GM08714 (cell line): ENCODE measurements around the gene LGALS14.
"Not testable (repeated sequence)": the region's sequence is repeated elsewhere in the genome, so short reads cannot be mapped to it uniquely, and the experiment has no call there.

Experiments
- H3K4me3 ChIP-seq: fragments of 200-500 bp; sonication (Bioruptor generic); 2 replicates; pipeline ENCODE4 v1.5.1; 2014; ENCODE audit warnings: mild to moderate bottlenecking, low read length, inconsistent platforms
- ZNF274 ChIP-seq: IDR thresholded peaks from 2 replicates; pipeline ENCODE4 v1.6.1; 2012; ENCODE audit warnings: mild to moderate bottlenecking, low read depth, low read length

LGALS14 gene

DNA sequence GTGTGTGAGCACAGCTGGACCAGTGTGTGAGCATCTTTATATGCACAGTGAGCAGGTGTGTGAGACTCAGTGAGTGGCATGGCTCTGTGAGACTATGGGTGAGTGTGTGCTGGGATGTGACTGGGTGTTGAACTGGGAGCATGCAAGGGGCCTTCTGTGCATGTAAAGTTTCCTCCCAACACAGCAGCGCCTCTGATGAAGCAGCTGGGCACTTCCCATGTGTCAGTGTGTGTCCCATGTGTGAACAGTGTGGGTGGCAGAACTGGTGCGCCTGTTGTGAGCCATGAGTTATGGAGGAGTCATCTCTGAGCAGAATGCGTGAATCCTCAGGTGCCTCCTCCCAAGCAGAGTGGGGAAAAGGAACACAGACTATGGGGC, 24.5 kb upstream of the LGALS14 start:
- no peak for TF ChIP-seq ZNF274

DNA sequence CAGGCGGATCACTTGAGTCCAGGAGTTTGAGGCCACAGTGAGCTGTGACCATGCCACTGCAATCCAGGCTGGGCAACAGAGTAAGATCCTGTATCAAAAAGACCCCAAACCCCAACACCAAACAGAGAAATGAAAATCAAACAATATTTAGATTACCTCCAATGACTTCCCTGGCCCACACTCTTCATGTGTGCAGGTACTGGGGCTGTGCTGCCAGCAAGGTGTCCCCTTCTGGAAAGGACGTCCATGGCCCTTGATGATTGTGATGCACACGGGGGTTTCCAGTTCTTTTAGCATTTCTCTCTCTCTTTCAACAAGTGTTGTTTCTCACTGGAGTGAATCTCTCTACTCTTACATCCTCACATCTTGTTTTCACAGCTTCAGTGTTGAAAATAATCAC, 23.7 kb upstream of the LGALS14 start:
- no peak overlapping the region; the same call in 1 of the 2 replicates for H3K4me3 ChIP-seq

More for the DNA sequence above, 24.5 kb upstream of the LGALS14 start:
- H3K4me3 ChIP-seq, result peak overlapping the region; percentile 54; the same call in 1 of the 2 replicates

DNA sequence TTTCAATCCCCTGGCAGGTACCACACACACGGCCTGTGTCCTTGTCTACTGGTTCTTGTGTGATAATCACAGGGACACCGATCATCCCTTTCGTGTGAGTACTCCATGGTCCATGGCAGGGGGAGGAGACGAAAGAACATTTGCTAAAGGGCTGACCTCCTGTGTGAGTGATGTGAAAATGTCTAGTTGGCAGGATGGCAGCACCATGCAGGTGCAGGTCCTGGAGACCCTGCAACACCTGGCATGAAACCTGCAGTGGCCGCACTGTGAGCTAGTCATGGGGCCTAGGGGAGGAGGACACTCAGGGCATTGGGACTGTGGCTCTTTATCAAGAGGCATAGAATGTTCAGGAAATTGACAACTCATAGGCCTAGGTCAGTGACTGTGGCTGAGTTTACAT, 22.9 kb upstream of the LGALS14 start:
- no peak overlapping the region for H3K4me3 ChIP-seq
- no peak for TF ChIP-seq ZNF274

More for the DNA sequence above, 23.7 kb upstream of the LGALS14 start:
- no peak for TF ChIP-seq ZNF274

DNA sequence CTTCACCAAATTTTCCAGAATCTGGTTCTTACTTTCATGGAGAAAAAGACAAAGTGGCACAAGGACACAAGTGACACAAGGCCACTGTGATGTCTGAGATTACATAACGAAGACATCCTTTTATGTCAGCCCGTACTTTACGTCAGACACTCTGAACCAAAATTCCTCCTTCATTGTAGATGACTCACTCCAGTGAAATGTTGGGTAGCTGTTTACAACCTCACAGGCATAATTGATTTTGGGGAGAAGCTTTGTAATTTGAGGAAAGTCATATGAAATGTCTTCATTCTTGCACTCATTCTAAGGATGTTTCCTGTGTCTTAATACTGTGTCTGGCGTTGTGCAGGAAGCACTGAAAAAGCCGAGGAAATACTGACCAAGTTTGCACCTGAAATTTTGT, 20.0 kb upstream of the LGALS14 start:
- TF ChIP-seq ZNF274, result no peak
- no peak overlapping the region for H3K4me3 ChIP-seq

DNA sequence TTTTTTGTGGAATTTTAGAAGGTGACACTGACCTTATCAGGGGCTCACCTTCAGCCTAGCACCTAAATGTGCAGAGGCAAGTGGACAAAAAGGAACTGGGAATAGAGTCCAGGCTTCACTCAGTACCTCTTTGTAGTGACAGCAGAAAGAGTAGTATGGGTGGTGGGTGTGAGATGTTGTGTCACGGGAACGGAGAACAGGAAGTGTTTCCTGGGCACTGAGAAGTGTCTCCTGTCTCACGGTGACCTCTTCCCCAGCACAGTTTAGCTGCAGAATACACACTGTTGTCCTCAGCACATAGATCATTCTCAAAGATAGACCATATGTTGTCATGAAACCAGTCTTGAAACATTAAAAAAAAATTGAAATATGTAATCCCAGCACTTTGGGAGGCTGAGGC, 17.5 kb upstream of the LGALS14 start:
- no peak for TF ChIP-seq ZNF274
- H3K4me3 ChIP-seq, result no peak overlapping the region

DNA sequence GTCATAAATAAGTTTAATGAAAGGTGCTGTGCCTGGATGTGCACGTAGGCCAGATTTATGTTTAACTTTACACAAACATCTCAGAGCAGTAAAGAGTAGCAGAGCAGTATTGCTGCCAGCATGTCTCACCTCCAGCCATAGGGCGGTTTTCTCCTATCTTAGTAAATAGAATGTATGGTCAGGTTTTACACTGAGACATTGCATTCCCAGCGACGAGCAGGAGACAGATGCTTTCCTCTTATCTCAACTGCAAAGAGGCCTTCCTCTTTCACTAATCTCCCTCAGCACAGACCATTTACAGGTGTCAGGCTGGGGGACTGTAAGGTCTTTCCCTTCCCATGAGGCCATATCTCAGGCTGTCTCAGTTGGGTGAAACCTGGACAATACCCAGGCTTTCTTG, 15.6 kb upstream of the LGALS14 start:
- H3K4me3 ChIP-seq, result not testable (repeated sequence)

DNA sequence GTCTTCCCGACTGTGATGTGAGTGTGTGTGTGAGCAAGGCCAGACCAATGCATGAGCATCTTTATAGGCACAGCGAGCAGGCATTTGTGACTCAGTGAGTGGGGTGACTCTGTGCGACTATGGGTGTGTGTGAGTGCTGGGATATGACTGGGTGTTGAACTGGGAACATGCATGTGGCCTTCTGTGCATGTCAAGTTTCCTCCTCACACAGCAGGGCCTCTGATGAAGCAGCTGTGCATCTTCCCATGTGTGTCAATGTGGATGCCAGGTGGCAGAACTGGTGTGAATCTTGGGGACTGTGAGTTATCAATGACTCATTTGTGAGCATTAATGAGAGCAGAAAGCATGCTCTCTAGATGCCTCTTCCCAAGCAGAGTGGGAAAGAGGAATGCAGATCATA, 12.1 kb upstream of the LGALS14 start:
- H3K4me3 ChIP-seq, result no peak overlapping the region
- TF ChIP-seq ZNF274, result no peak

DNA sequence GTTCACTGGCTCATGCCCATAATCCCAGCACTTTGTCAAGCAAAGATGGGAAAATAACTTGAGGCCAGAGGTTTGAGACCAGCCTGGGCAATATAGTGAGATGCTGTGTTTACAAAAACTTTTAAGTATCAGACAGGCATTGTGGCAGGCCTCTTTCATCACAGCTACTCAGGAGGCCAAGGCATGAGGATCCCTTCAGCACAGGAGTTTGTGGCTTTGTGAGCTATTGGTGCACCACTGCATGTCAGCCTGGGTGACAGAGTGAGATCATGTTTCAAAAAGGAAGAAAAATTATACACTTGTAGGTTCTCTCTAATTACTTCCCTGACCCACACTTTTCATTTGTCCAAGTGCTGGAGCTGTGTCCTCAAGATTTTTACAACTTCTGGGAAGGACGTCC, 11.5 kb upstream of the LGALS14 start:
- no peak overlapping the region for H3K4me3 ChIP-seq

DNA sequence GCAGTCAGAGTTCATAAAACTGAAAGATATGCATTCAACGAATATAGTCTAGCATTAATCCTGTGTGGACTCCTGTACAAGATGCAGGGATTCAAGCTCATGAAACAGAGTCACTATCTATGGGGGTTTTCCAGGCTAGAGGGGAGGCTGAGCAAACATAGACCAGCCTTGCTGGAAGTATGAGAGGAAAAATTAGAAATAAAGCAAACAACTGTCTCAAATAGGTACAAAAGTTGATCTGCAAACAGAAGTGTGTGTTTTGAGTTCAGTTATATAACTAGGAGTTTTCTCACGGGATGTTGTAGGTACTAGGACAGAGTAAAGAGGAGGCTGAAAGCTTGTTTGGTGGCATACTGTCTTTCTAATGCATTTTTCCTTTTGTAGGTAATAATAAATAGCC, 8.5 kb upstream of the LGALS14 start:
- no peak for TF ChIP-seq ZNF274
- no peak overlapping the region for H3K4me3 ChIP-seq

More for the DNA sequence above, 11.5 kb upstream of the LGALS14 start:
- TF ChIP-seq ZNF274, result no peak

DNA sequence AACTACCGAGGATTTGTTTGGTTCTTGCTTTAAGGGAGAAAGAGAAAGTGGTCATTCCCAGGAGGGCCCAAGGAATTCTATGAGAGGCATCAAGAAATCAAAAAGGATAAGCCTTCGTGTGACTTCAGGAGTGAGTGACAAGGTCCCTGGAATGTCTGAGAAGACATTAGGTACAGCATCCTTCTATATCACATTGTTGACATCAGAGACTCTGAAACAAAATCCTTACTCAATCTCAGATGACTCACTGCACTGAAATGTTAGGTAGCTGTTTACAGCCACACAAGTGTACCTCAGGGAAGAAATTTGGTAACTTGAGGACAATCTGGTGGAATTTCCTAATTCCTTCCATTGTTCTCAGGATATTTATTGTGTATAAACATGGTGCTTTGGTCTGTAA, 7.9 kb upstream of the LGALS14 start:
- TF ChIP-seq ZNF274, result no peak
- H3K4me3 ChIP-seq, result no peak overlapping the region

DNA sequence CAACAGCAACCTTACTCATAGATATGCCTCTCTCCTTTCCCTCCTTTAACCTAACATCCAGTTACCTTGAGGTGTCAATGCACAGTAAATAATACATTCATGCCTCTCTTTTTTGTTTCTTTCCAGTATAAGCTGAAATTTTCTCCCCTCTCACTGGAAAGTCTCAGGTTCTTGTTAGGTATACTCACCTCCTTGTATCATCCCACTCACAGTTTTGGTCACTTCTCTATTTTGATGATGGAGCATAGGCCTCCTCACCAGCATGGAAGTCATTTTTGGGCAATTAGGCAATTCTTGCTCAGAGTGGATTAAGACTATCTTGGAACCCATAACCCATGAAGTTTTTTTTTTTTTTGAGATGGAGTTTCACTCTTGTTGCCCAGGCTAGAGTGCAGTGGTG, 5.7 kb upstream of the LGALS14 start:
- H3K4me3 ChIP-seq, result no peak overlapping the region
- TF ChIP-seq ZNF274, result no peak

DNA sequence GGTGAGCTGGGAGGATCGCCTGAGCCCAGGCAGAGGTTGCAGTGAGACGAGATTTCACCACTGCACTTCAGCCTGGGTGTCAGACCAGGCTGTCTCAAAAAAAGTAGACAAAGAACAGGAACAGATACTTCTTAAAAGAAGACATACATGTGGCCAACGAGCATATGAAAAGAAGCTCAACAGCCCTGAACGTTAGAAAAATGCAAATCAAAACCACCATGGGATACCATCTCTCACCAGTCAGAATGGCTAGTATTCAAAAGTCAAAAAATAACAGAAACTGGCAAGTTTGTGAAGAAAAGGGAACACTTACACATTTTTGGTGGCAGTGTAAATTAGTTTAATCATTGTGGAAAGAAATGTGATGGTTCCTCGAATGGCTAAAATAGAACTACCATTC, 3.0 kb upstream of the LGALS14 start:
- TF ChIP-seq ZNF274, result no peak
- H3K4me3 ChIP-seq, result no peak overlapping the region

DNA sequence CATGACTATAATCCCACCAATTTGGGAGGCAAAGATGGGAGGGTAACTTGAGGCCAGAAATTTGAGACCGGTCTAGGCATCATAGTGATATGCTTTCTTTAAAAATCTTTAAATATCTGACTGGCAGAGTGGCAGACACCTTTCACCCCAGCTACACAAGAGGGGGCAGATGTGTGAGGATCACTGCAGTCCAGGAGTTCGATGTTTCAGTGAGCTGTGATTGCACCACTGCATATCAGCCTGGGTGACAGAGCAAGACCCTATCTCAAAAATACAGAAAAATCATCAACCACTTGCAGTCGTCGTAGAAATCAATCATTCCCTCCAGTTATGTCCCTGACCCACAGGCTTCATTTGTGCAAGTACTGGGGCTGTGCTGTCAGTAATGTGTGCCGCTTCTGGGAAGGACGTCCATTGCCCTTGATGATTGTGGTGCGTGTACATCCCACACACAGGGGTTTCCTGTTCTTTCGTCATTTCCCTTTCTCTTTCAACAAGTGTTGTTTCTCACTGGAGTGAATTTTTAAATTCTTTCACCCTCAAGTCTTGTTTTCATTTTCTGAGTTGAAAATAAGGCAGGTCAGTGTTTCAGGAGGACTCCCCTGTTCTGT, 1.4 kb downstream of the LGALS14 start:
- TF ChIP-seq ZNF274, result no peak
- no peak overlapping the region for H3K4me3 ChIP-seq

DNA sequence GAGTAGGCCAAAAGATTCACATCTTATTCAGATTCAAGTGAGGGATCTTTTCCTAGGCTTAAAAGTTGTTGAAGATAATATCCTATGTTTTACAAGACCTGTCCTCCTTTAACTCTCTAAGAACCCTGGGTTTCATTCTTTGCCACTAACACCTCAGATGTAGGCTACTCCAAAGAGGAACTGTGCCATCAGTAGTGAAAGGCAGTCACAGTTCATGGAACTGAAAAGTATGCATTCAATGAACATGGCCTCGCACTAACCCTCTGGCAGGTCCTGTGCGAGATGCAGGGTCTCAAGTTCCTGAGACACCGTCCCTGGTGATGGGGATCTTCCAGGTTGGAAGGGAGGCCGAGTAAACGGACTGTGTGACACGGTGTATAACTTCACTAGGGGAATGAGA, 4.3 kb downstream of the LGALS14 start:
- no peak overlapping the region for H3K4me3 ChIP-seq
- no peak for TF ChIP-seq ZNF274

DNA sequence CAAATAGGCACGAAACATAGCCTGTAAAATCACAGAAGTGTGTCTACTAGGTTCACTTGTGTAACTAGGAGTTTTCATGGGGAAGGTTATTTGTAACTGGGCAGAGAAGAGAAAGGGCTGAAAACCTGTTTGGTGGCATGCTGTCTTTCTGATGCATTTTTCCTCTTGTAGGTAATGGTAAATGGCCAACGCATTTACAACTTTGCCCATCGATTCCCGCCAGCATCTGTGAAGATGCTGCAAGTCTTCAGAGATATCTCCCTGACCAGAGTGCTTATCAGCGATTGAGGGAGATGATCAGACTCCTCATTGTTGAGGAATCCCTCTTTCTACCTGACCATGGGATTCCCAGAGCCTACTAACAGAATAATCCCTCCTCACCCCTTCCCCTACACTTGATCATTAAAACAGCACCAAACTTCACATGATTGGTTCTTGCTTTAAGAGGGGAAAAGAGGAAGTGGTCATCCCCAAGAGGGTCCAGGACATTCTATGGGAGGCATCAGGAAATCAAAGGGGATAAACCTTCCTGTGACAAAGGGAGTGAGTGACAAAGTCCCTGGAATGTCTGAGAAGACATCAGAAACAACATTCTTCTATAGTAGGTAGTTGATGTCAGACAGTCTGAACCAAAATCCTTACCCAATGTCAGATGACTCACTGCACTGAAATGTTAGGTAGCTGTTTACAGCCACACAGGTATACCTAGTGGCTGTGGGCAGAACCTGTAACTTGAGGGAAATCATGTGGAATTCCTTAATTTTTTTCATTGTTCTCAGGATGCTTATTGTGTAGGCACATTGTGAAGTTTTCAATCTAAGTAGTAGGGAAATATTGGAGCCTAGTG, 5.0 kb downstream of the LGALS14 start:
- H3K4me3 ChIP-seq, result no peak overlapping the region
- TF ChIP-seq ZNF274, result no peak
